Keratinocyte (primary cell): ENCODE data around the gene RNF141. TPM values are rescaled to one million over a fixed set of nuclear protein-coding genes. Genes with fewer than 3 reads are reported as not detected.

Experiments used
- DNase-seq: peaks from one replicate; pipeline ENCODE4 v3.0.0-alpha.2; 2011; ENCODE audit warnings: low read depth, missing footprints, low spot score
- FAIRE-seq: peaks from 2 replicates; lab custom pipeline; 2011; peaks lifted over from hg19 to GRCh38; lab: Jason Lieb, UNC
- H2AFZ ChIP-seq: 2 replicates; pipeline ENCODE4 v1.6.0; 2012; ENCODE audit warnings: low read length, control low read depth, inconsistent platforms; ENCODE audit not compliant: control insufficient read depth
- H3K27ac ChIP-seq: 2 replicates; pipeline ENCODE4 v1.5.1; 2011; ENCODE audit warnings: low read length; ENCODE audit not compliant: control insufficient read depth, insufficient read depth
- H3K27me3 ChIP-seq: 3 replicates; pipeline ENCODE4 v1.6.0; 2011; ENCODE audit warnings: low read length; ENCODE audit not compliant: control insufficient read depth, insufficient read depth; ENCODE audit errors: extremely low read depth
- H3K36me3 ChIP-seq, 2 experiments: 2 replicates in 1 of 2; 3 replicates in 1 of 2; pipeline ENCODE4 v1.5.1; 2011; ENCODE audit warnings: low read length in 2 of 2, mild to moderate bottlenecking in 1 of 2; ENCODE audit not compliant: control insufficient read depth in 2 of 2, insufficient read depth in 2 of 2; ENCODE audit errors: extremely low read depth in 1 of 2
- H3K4me1 ChIP-seq: 3 replicates; pipeline ENCODE4 v1.5.1; 2011; ENCODE audit warnings: low read length; ENCODE audit not compliant: control insufficient read depth, insufficient read depth; ENCODE audit errors: extremely low read depth
- H3K4me2 ChIP-seq: 3 replicates; pipeline ENCODE4 v1.6.0; 2011; ENCODE audit warnings: low read depth, low read length; ENCODE audit not compliant: control insufficient read depth, insufficient read depth; ENCODE audit errors: extremely low read depth
- H3K4me3 ChIP-seq, 3 experiments: fragments of 200-600 bp in 1 of 3; sonication (generic) in 1 of 3; 2 replicates in 2 of 3; 3 replicates in 1 of 3; pipeline ENCODE4 v1.5.1; 2011 to 2016; ENCODE audit warnings: low read length in 3 of 3, mild to moderate bottlenecking in 3 of 3, control low read depth in 2 of 3, inconsistent platforms in 1 of 3, low read depth in 1 of 3, mixed read lengths in 1 of 3, mixed run types in 1 of 3, moderate library complexity in 1 of 3; ENCODE audit not compliant: control insufficient read depth in 2 of 3, insufficient read depth in 2 of 3; ENCODE audit errors: extremely low read depth in 1 of 3
- H3K79me2 ChIP-seq: 2 replicates; pipeline ENCODE4 v1.6.0; 2012; ENCODE audit warnings: low read length; ENCODE audit not compliant: control insufficient read depth, insufficient read depth
- H3K9ac ChIP-seq: 3 replicates; pipeline ENCODE4 v1.6.0; 2011; ENCODE audit warnings: low read length; ENCODE audit not compliant: control insufficient read depth, insufficient read depth; ENCODE audit errors: extremely low read depth
- H3K9me1 ChIP-seq: 3 replicates; pipeline ENCODE4 v1.6.0; 2011; ENCODE audit warnings: low read length; ENCODE audit not compliant: control insufficient read depth, insufficient read depth; ENCODE audit errors: extremely low read depth
- H3K9me3 ChIP-seq: 2 replicates; pipeline ENCODE4 v1.5.1; 2012; ENCODE audit warnings: low read depth, low read length; ENCODE audit not compliant: control insufficient read depth
- H4K20me1 ChIP-seq: 3 replicates; pipeline ENCODE4 v1.6.0; 2011; ENCODE audit warnings: low read length; ENCODE audit not compliant: control insufficient read depth, insufficient read depth; ENCODE audit errors: extremely low read depth
- EZH2 ChIP-seq: IDR thresholded peaks from one replicate; pipeline ENCODE4 v1.6.1; 2012; ENCODE audit warnings: inconsistent platforms, mild to moderate bottlenecking, low read length, moderate library complexity
- dilution Hi-C: fragments of 300-500 bp; cut with MboI; formaldehyde crosslinking; loops from one replicate; pipeline ENCODE4 v1.7.0; 2020; ENCODE audit warnings: low sequenced_read_pairs; ENCODE audit not compliant: extremely low pct_ligation_motif_present
- polyA plus RNA-seq, 5 experiments: library from polyadenylated mRNA; depleted of rRNA in 3 of 5; stranded (reverse) in 3 of 5; stranded (forward) in 1 of 5; unstranded in 1 of 5; fragments of >200 nt; gene quantifications; 1 replicate in 1 of 5; 2 replicates in 3 of 5; 3 replicates in 1 of 5; pipeline versions ENCODE4 v1.2.1 to v1.2.3, GENCODE V29; 2011 to 2012; ENCODE audit warnings: missing spikeins in 2 of 5, low read depth in 1 of 5, low replicate concordance in 1 of 5
- TF ChIP-seq, protein P1 (sequence below), 3 experiments: IDR thresholded peaks in 1 of 3; conservative IDR thresholded peaks in 1 of 3; optimal IDR thresholded peaks in 1 of 3; 2 replicates in 2 of 3; 3 replicates in 1 of 3; pipeline versions ENCODE3 to v1.5.1; 2011; ENCODE audit warnings: low read length in 3 of 3, mild to moderate bottlenecking in 3 of 3, moderate library complexity in 2 of 3, control low read depth in 1 of 3, inconsistent platforms in 1 of 3; ENCODE audit not compliant: insufficient read depth in 2 of 3; ENCODE audit errors: extremely low read depth in 1 of 3

RNF141 gene
- polyA plus RNA-seq, 1 donor (not counting 4 experiments of a cell fraction or from before 2014, with no cell fraction given), result 59.1 TPM

DNA sequence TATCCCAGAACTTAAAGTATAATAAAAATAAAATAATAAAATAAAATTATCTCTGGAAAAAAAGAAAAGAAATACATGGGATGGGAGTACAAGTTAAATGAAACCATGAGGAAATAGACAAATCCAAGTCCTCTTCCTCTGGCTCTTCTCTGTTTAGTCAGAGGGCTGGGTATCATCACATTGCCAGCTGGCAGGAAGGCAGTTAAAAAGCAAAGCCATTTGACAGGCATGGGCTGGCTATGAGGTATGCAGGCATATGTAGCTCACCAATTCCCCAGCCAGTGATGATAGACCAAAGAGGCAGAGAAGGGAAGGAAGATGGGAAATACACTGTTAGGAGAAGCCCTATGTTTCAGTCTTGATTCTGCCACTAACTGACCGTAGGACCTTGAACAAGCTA is 21.0 kb upstream of the RNF141 start:
- Histone ChIP-seq H3K9ac (no peak overlapping the region), H3K9me1 (no peaks in the 10 kb centered on the region), H3K36me3 (no peaks in the 10 kb centered on the region), H3K4me2 (no peak overlapping the region), H2AFZ (no peak overlapping the region), H4K20me1 (no peaks in the 10 kb centered on the region), H3K4me1 (peaks cover 2% of the 10 kb centered on the region), H3K9me3 (no peaks in the 10 kb centered on the region), H3K27me3 (no peaks in the 10 kb centered on the region), H3K79me2 (no peaks in the 10 kb centered on the region), H3K4me3 (no peak overlapping the region), H3K27ac (no peak overlapping the region)
- FAIRE-seq (no peak), DNase-seq (no peak)
- no peak for TF ChIP-seq EZH2
- TF ChIP-seq, protein P1, sequence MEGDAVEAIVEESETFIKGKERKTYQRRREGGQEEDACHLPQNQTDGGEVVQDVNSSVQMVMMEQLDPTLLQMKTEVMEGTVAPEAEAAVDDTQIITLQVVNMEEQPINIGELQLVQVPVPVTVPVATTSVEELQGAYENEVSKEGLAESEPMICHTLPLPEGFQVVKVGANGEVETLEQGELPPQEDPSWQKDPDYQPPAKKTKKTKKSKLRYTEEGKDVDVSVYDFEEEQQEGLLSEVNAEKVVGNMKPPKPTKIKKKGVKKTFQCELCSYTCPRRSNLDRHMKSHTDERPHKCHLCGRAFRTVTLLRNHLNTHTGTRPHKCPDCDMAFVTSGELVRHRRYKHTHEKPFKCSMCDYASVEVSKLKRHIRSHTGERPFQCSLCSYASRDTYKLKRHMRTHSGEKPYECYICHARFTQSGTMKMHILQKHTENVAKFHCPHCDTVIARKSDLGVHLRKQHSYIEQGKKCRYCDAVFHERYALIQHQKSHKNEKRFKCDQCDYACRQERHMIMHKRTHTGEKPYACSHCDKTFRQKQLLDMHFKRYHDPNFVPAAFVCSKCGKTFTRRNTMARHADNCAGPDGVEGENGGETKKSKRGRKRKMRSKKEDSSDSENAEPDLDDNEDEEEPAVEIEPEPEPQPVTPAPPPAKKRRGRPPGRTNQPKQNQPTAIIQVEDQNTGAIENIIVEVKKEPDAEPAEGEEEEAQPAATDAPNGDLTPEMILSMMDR (optimal IDR thresholded peaks at IDR 0.05 in 1 of 3, IDR thresholded peaks at IDR 0.05 in 1 of 3, conservative IDR thresholded peaks at IDR 0.05 in 1 of 3; ENCODE audit: extremely low read depth in 1 of 3, insufficient read depth in 2 of 3, low read length in 3 of 3), result no peak
- dilution Hi-C loops, result no loop called here

DNA sequence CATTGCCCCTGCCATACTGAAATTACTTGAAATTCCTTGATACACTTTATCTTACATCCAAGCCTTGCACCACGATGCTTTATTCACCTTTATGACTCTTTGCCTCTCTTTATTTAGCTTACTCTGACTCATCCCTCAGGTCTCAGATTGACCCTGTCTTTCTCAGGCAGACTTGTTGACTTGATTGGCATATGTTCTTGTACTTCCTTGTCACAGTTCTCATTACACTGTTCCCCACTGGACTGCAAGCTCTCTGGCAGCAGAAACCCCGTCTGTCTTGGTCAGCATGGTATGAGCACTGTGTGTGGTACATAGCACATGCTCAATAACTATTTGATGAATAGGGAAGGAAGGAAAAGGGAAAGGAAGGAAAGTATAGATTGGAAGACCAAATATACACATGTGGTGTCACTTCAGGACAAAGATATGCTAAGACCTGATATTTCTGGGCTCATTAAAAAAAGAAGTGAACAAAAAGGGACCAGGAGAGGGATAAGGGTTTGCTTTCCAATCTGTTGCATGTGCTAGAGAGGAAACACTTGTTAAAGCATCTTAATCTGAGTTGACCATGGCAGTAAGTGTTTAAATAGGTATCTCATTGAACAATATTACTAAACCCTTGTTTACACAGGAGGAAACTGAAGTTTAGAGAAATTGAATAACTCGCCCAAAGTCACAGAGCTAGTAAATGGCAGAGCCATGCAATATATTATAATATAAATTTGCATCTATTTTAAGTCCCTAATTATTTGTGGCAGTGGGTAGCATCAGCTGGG is 20.2 kb upstream of the RNF141 start:
- H3K79me2 ChIP-seq, result no peaks in the 10 kb centered on the region
- H2AFZ ChIP-seq, result no peak overlapping the region
- H3K9me3 ChIP-seq, result no peaks in the 10 kb centered on the region
- H3K4me3 ChIP-seq, result no peak overlapping the region
- FAIRE-seq (no peak), DNase-seq (no peak)
- H3K4me2 ChIP-seq, result no peak overlapping the region
- peaks cover 2% of the 10 kb centered on the region for H3K4me1 ChIP-seq
- dilution Hi-C loops, result no loop called here
- no peaks in the 10 kb centered on the region for H3K9me1 ChIP-seq
- no peak overlapping the region for H3K9ac ChIP-seq
- no peaks in the 10 kb centered on the region for H3K36me3 ChIP-seq
- no peak for TF ChIP-seq EZH2
- TF ChIP-seq, protein P1 (optimal IDR thresholded peaks at IDR 0.05 in 1 of 3, IDR thresholded peaks at IDR 0.05 in 1 of 3, conservative IDR thresholded peaks at IDR 0.05 in 1 of 3; ENCODE audit: extremely low read depth in 1 of 3, insufficient read depth in 2 of 3, low read length in 3 of 3), result no peak
- no peaks in the 10 kb centered on the region for H4K20me1 ChIP-seq
- no peaks in the 10 kb centered on the region for H3K27me3 ChIP-seq
- H3K27ac ChIP-seq, result no peak overlapping the region
